Prostate gland (tissue), 2 donors: ENCODE data around the gene AHNAK2. TPM values are rescaled to one million over a fixed set of nuclear protein-coding genes. Genes with fewer than 3 reads are reported as not detected.
A peak's percentile ranks its signal among the peaks of the same experiment; 100 is the strongest.

ENCODE experiments used
- DNase-seq: peaks from one replicate; pipeline ENCODE4 v3.0.0-alpha.2; 2019; ENCODE audit warnings: low spot score
- H3K27ac ChIP-seq, 2 donors: fragments of 200-600 bp; sonication (generic); 2 replicates each; pipeline ENCODE4 v1.5.1; 2017 to 2019
- H3K27me3 ChIP-seq: fragments of 200-600 bp; sonication (generic); replicated peaks from 2 replicates; pipeline ENCODE4 v1.5.1; 2019; ENCODE audit not compliant: insufficient read depth
- H3K36me3 ChIP-seq, 2 donors: fragments of 200-600 bp; sonication (generic); 1 replicate in 1 of 2; 2 replicates in 1 of 2; pipeline versions ENCODE4 v1.5.1 to v1.8.1; 2017 to 2019
- H3K4me1 ChIP-seq: fragments of 200-600 bp; sonication (generic); replicated peaks from 2 replicates; pipeline ENCODE4 v1.5.1; 2019
- H3K4me3 ChIP-seq, 2 donors: fragments of 200-600 bp; sonication (generic); 2 replicates each; pipeline ENCODE4 v1.5.1; 2017 to 2019
- H3K9me3 ChIP-seq: fragments of 200-600 bp; sonication (generic); 2 replicates; pipeline ENCODE4 v1.5.1; 2017
- CTCF ChIP-seq, 4 experiments: fragments of 200-600 bp in 2 of 4; fragments of 450-650 bp in 2 of 4; sonication (generic) in 2 of 4; IDR thresholded peaks; 1 replicate in 3 of 4; 2 replicates in 1 of 4; pipeline ENCODE4 v1.5.1; 2016 to 2019; ENCODE audit warnings: antibody characterized with exemption in 4 of 4, mild to moderate bottlenecking in 2 of 4, moderate library complexity in 2 of 4
- POLR2A ChIP-seq: fragments of 450-650 bp; IDR thresholded peaks from one replicate; pipeline ENCODE4 v1.6.1; 2016; ENCODE audit warnings: antibody characterized with exemption, mild to moderate bottlenecking
- POLR2AphosphoS5 ChIP-seq: sonication (generic); formaldehyde crosslinking; IDR thresholded peaks from one replicate; pipeline ENCODE4 v1.6.1; 2017; ENCODE audit warnings: antibody characterized with exemption
- WGBS: methylation state at CpG from one replicate; pipeline ENCODE4 v1.1.5; 2018; 5-methylcytosine and 5-hydroxymethylcytosine counted together
- intact Hi-C: fragments of 100-400 bp; cut with DNase I; formaldehyde crosslinking; loops from one replicate; pipeline ENCODE4 v1.14.2; 2022
- total RNA-seq, 2 donors: library from RNA; depleted of rRNA; stranded (reverse); fragments of >200 nt; gene quantifications; one replicate each; pipeline ENCODE4 v1.1.0, GENCODE V29; 2016

The AHNAK2 gene
- total RNA-seq, 2 donors from 2014 or later: 18.3 to 27.2 TPM

GRCh38 chr14:104966981-104967385, 11.2 kb downstream of the AHNAK2 start:
- Histone ChIP-seq H3K4me3 (no peak overlapping the region), H3K4me1 (peaks cover 24% of the 10 kb centered on the region), H3K27ac (peak overlapping the region; percentile 62 to 83), H3K9me3 (no peaks in the 10 kb centered on the region), H3K27me3 (no peaks in the 10 kb centered on the region), H3K36me3 (no peaks in the 10 kb centered on the region)
- 46% methylated on average over 4 of the region's 8 CpGs for WGBS
- DNase-seq: no peak
- TF ChIP-seq POLR2AphosphoS5: no peak
- no peak for TF ChIP-seq POLR2A
- no peak for TF ChIP-seq CTCF (IDR thresholded peaks at IDR 0.05)
- intact Hi-C loops: loop anchor here (5.0 kb wide), 1 partner anchor 35 kb away; no protein-coding TSS in a partner anchor

GRCh38 chr14:104966261-104966865, 11.8 kb downstream of the AHNAK2 start:
- Histone ChIP-seq H3K27ac (peak overlapping the region in 1 of 2 donors; percentile 83), H3K4me1 (peaks cover 20% of the 10 kb centered on the region), H3K36me3 (no peaks in the 10 kb centered on the region), H3K27me3 (no peaks in the 10 kb centered on the region), H3K9me3 (no peaks in the 10 kb centered on the region), H3K4me3 (no peak overlapping the region)
- intact Hi-C loops: loop anchor here (5.0 kb wide), 1 partner anchor 34 kb away; no protein-coding TSS in a partner anchor
- TF ChIP-seq POLR2AphosphoS5 (no peak), POLR2A (no peak), CTCF (IDR thresholded peaks at IDR 0.05) (no peak)
- 79% methylated on average over 9 of the region's 9 CpGs for WGBS
- DNase-seq: no peak

- no peaks in the 10 kb centered on the region for H3K27me3 ChIP-seq
- no peak for DNase-seq
- 83% methylated on average over 13 of the region's 13 CpGs for WGBS
- intact Hi-C loops: loop anchor here (5.0 kb wide), 1 partner anchor 33 kb away; no protein-coding TSS in a partner anchor
- H3K4me3 ChIP-seq: no peak overlapping the region
- H3K4me1 ChIP-seq: peaks cover 20% of the 10 kb centered on the region
- H3K27ac ChIP-seq: no peak overlapping the region
- H3K36me3 ChIP-seq: no peaks in the 10 kb centered on the region
- TF ChIP-seq CTCF (IDR thresholded peaks at IDR 0.05) (no peak), POLR2A (no peak), POLR2AphosphoS5 (no peak)
- H3K9me3 ChIP-seq: no peaks in the 10 kb centered on the region
Measured at GRCh38 chr14:104965561-104966231, 12.5 kb downstream of the AHNAK2 start.

- 93% methylated on average over 7 of the region's 7 CpGs for WGBS
- Histone ChIP-seq H3K9me3 (no peaks in the 10 kb centered on the region), H3K27ac (no peak overlapping the region), H3K36me3 (no peaks in the 10 kb centered on the region), H3K4me1 (peaks cover 20% of the 10 kb centered on the region), H3K4me3 (no peak overlapping the region), H3K27me3 (no peaks in the 10 kb centered on the region)
- intact Hi-C loops: no loop called here
- TF ChIP-seq POLR2A (no peak), POLR2AphosphoS5 (no peak), CTCF (IDR thresholded peaks at IDR 0.05) (no peak)
- DNase-seq: no peak
Measured at GRCh38 chr14:104964546-104964945, 13.6 kb downstream of the AHNAK2 start.
